Renal cortical epithelial cell (primary cell): Measurements from ENCODE around the gene CENPK. TPM values are rescaled to one million over a fixed set of nuclear protein-coding genes. Genes with fewer than 3 reads are reported as not detected.
A peak's percentile ranks its signal among the peaks of the same experiment; 100 is the strongest.
"Not testable (repeated sequence)": the region's sequence is repeated elsewhere in the genome, so short reads cannot be mapped to it uniquely, and the experiment has no call there.

ENCODE experiments used
- DNase-seq: peaks from one replicate; pipeline ENCODE4 v3.0.0-alpha.2; 2011; ENCODE audit warnings: low read depth
- total RNA-seq: library from RNA; depleted of rRNA; stranded (reverse); fragments of >200 nt; gene quantifications from 2 replicates; pipeline ENCODE4 v1.2.3, GENCODE V29; 2014

CENPK gene
- total RNA-seq, 1 donor from 2014 or later, result 5.0 TPM

GRCh38 chr5:65508978-65509377, 54.0 kb downstream of the CENPK start:
- DNase-seq, result no peak

GRCh38 chr5:65506961-65507360, 56.0 kb downstream of the CENPK start:
- DNase-seq, result peak; percentile 12

- no peak for DNase-seq
Measured at GRCh38 chr5:65489119-65489518, 73.8 kb downstream of the CENPK start.

- not testable (repeated sequence) for DNase-seq
Measured at GRCh38 chr5:65488038-65488687, 74.8 kb downstream of the CENPK start.

- not testable (repeated sequence) for DNase-seq
Measured at GRCh38 chr5:65486803-65487202, 76.2 kb downstream of the CENPK start.

GRCh38 chr5:65485405-65485804, 77.6 kb downstream of the CENPK start:
- DNase-seq, result no peak

- peak; percentile 85 for DNase-seq
Measured at GRCh38 chr5:65483546-65484346, 79.2 kb downstream of the CENPK start.

- peak; percentile 59 for DNase-seq
Measured at GRCh38 chr5:65482736-65483545, 80.0 kb downstream of the CENPK start.

- peak; percentile 38 for DNase-seq
Measured at GRCh38 chr5:65482296-65482735, 80.7 kb downstream of the CENPK start.

GRCh38 chr5:65481635-65482295, 81.2 kb downstream of the CENPK start, which contains the start of gene ADAMTS6:
TSS of gene ADAMTS6 (minus strand) at chr5:65481920. CDS start at chr5:65473673, 8,247 bp downstream.
- DNase-seq, result peak; percentile 62

GRCh38 chr5:65481171-65481581, 81.8 kb downstream of the CENPK start:
- peak; percentile 42 for DNase-seq

- DNase-seq, result peak; percentile 63
Measured at GRCh38 chr5:65480306-65480865, 82.6 kb downstream of the CENPK start.

- DNase-seq, result no peak
Measured at GRCh38 chr5:65479527-65479926, 83.4 kb downstream of the CENPK start.

GRCh38 chr5:65478336-65478735, 84.6 kb downstream of the CENPK start:
- DNase-seq, result no peak

GRCh38 chr5:65475895-65476294, 87.1 kb downstream of the CENPK start:
- no peak for DNase-seq

GRCh38 chr5:65475336-65475735, 87.6 kb downstream of the CENPK start:
- no peak for DNase-seq

GRCh38 chr5:65474130-65474711, 88.7 kb downstream of the CENPK start:
- no peak for DNase-seq

- peak; percentile 21 for DNase-seq
Measured at GRCh38 chr5:65468633-65469032, 94.3 kb downstream of the CENPK start.
